ENCODE data around the gene GLRX5. TPM values are rescaled to one million over a fixed set of nuclear protein-coding genes. Genes with fewer than 3 reads are reported as not detected.

Gene GLRX5
- polyA plus RNA-seq, 3 donors: 65.9 to 87.6 (median 72.3) TPM

GRCh38 chr14:95510804-95511203 lies 24.0 kb upstream of the GLRX5 start:
- DNase-seq (ENCODE audit: extremely low read depth in 1 of 11, low read depth in 9 of 11, low spot score in 4 of 11): no peak

GRCh38 chr14:95511687-95512086 lies 23.2 kb upstream of the GLRX5 start:
- no peak for DNase-seq (ENCODE audit: extremely low read depth in 1 of 11, low read depth in 9 of 11, low spot score in 4 of 11)

- DNase-seq (ENCODE audit: extremely low read depth in 1 of 11, low read depth in 9 of 11, low spot score in 4 of 11): no peak
Measured at GRCh38 chr14:95513291-95513690, 21.6 kb upstream of the GLRX5 start.

- DNase-seq (ENCODE audit: extremely low read depth in 1 of 11, low read depth in 9 of 11, low spot score in 4 of 11): no peak
Measured at GRCh38 chr14:95514131-95515079, 20.4 kb upstream of the GLRX5 start.

GRCh38 chr14:95515080-95515489 lies 19.8 kb upstream of the GLRX5 start:
- no peak for DNase-seq (ENCODE audit: extremely low read depth in 1 of 11, low read depth in 9 of 11, low spot score in 4 of 11)

- no peak for DNase-seq (ENCODE audit: extremely low read depth in 1 of 11, low read depth in 9 of 11, low spot score in 4 of 11)
Measured at GRCh38 chr14:95515596-95516552, 19.0 kb upstream of the GLRX5 start.

GRCh38 chr14:95516554-95517181 lies 18.2 kb upstream of the GLRX5 start, which contains the start of gene SYNE3:
Gene SYNE3, minus strand, starts transcription at chr14:95516650. Its CDS starts 40,829 bp downstream, at chr14:95475821.
- no peak for DNase-seq (ENCODE audit: extremely low read depth in 1 of 11, low read depth in 9 of 11, low spot score in 4 of 11)

- no peak for DNase-seq (ENCODE audit: extremely low read depth in 1 of 11, low read depth in 9 of 11, low spot score in 4 of 11)
Measured at GRCh38 chr14:95518045-95518751, 16.7 kb upstream of the GLRX5 start.

GRCh38 chr14:95519699-95520098 lies 15.2 kb upstream of the GLRX5 start:
- DNase-seq (ENCODE audit: extremely low read depth in 1 of 11, low read depth in 9 of 11, low spot score in 4 of 11): no peak

GRCh38 chr14:95520346-95520745 lies 14.5 kb upstream of the GLRX5 start:
- no peak for DNase-seq (ENCODE audit: extremely low read depth in 1 of 11, low read depth in 9 of 11, low spot score in 4 of 11)

- no peak for DNase-seq (ENCODE audit: extremely low read depth in 1 of 11, low read depth in 9 of 11, low spot score in 4 of 11)
Measured at GRCh38 chr14:95521001-95521400, 13.8 kb upstream of the GLRX5 start.

GRCh38 chr14:95522116-95522515 lies 12.7 kb upstream of the GLRX5 start:
- DNase-seq (ENCODE audit: extremely low read depth in 1 of 11, low read depth in 9 of 11, low spot score in 4 of 11): no peak

- no peak for DNase-seq (ENCODE audit: extremely low read depth in 1 of 11, low read depth in 9 of 11, low spot score in 4 of 11)
Measured at GRCh38 chr14:95522556-95522955, 12.3 kb upstream of the GLRX5 start.

GRCh38 chr14:95523051-95523814 lies 11.6 kb upstream of the GLRX5 start:
- no peak for DNase-seq (ENCODE audit: extremely low read depth in 1 of 11, low read depth in 9 of 11, low spot score in 4 of 11)

GRCh38 chr14:95523815-95524448 lies 10.9 kb upstream of the GLRX5 start:
- DNase-seq (ENCODE audit: extremely low read depth in 1 of 11, low read depth in 9 of 11, low spot score in 4 of 11): no peak

- DNase-seq (ENCODE audit: extremely low read depth in 1 of 11, low read depth in 9 of 11, low spot score in 4 of 11): no peak
Measured at GRCh38 chr14:95524706-95525512, 9.9 kb upstream of the GLRX5 start.

GRCh38 chr14:95525999-95526398 lies 8.9 kb upstream of the GLRX5 start:
- DNase-seq (ENCODE audit: extremely low read depth in 1 of 11, low read depth in 9 of 11, low spot score in 4 of 11): no peak

Data from renal cortex interstitium (tissue), 11 donors.